Activated CD4-positive, alpha-beta memory T cell treated with anti-CD3 and anti-CD28 coated beads for 36 hours (primary cell): ENCODE results near the gene PHYKPL. TPM values are rescaled to one million over a fixed set of nuclear protein-coding genes. Genes with fewer than 3 reads are reported as not detected.

ENCODE experiments used
- CTCF ChIA-PET: fragments of 350-600 bp; sonication (Branson Sonifier 250); formaldehyde crosslinking; loops from one replicate; lab custom pipeline; 2021; ENCODE audit warnings: antibody characterized with exemption, inconsistent platforms; lab: Charles Lee
- POLR2A ChIA-PET: fragments of 350-600 bp; sonication (Branson Sonifier 250); formaldehyde crosslinking; loops from one replicate; lab custom pipeline; 2021; ENCODE audit warnings: antibody characterized with exemption; lab: Charles Lee
- DNase-seq: peaks from one replicate; pipeline ENCODE4 v3.0.0-alpha.2; 2020
- H3K27ac Mint-ChIP-seq: one replicate; pipeline ENCODE4 v1.8.0; 2021; ENCODE audit warnings: mixed read lengths
- H3K27me3 Mint-ChIP-seq: one replicate; pipeline ENCODE4 v1.8.0; 2021; ENCODE audit warnings: mixed read lengths
- H3K36me3 Mint-ChIP-seq: one replicate; pipeline ENCODE4 v1.8.0; 2021; ENCODE audit warnings: mixed read lengths
- H3K4me1 Mint-ChIP-seq: one replicate; pipeline ENCODE4 v1.8.0; 2021; ENCODE audit warnings: low read depth, mixed read lengths
- H3K4me3 Mint-ChIP-seq: one replicate; pipeline ENCODE4 v1.8.0; 2021; ENCODE audit warnings: mild to moderate bottlenecking, mixed read lengths
- H3K9me3 Mint-ChIP-seq: one replicate; pipeline ENCODE4 v1.8.0; 2021; ENCODE audit warnings: mixed read lengths
- intact Hi-C: fragments of 100-400 bp; cut with micrococcal nuclease; formaldehyde crosslinking; loops from one replicate; pipeline ENCODE4 v1.15.1; 2023
- total RNA-seq, 2 experiments: library from RNA; stranded (reverse); gene quantifications; one replicate each; pipeline ENCODE4 v1.2.3, GENCODE V29; 2021

The PHYKPL gene
- total RNA-seq, 2 experiments from 2014 or later = 49.3 to 58.0 TPM

GRCh38 chr5:178216088-178216534 is 16.5 kb downstream of the PHYKPL start:
- DNase-seq = no peak
- intact Hi-C loops = no loop called here
- peaks cover 44% of the 10 kb centered on the region for H3K36me3 Mint-ChIP-seq
- peaks cover 12% of the 10 kb centered on the region for H3K4me1 Mint-ChIP-seq
- H3K27ac Mint-ChIP-seq = peak overlapping the region; percentile 80
- ChIA-PET POLR2A (interaction anchor here (1.0 to 1.9 kb wide), 2 partner anchors 9 to 12 kb away, joined by 5 to 10 read pairs; partner anchors contain the start of gene HNRNPAB), CTCF (interaction anchor here (1.4 kb wide), 1 partner anchor 19 kb away, joined by 6 read pairs; no protein-coding TSS in a partner anchor)
- H3K4me3 Mint-ChIP-seq = no peak overlapping the region
- H3K27me3 Mint-ChIP-seq = no peaks in the 10 kb centered on the region
- H3K9me3 Mint-ChIP-seq = no peaks in the 10 kb centered on the region

GRCh38 chr5:178215280-178216002 is 17.2 kb downstream of the PHYKPL start:
- ChIA-PET CTCF (interaction anchor here (1.4 kb wide), 1 partner anchor 20 kb away, joined by 6 read pairs; no protein-coding TSS in a partner anchor), POLR2A (interaction anchor here (1.0 to 1.9 kb wide), 4 partner anchors 9 to 1344 kb away, joined by 3 to 10 read pairs (median 4); partner anchors contain the start of gene HNRNPAB)
- H3K4me1 Mint-ChIP-seq = peaks cover 12% of the 10 kb centered on the region
- H3K27me3 Mint-ChIP-seq = no peaks in the 10 kb centered on the region
- intact Hi-C loops = no loop called here
- peaks cover 46% of the 10 kb centered on the region for H3K36me3 Mint-ChIP-seq
- DNase-seq = no peak
- H3K27ac Mint-ChIP-seq = peak overlapping the region; percentile 80
- no peaks in the 10 kb centered on the region for H3K9me3 Mint-ChIP-seq
- no peak overlapping the region for H3K4me3 Mint-ChIP-seq

- H3K9me3 Mint-ChIP-seq = no peaks in the 10 kb centered on the region
- H3K4me1 Mint-ChIP-seq = peaks cover 16% of the 10 kb centered on the region
- ChIA-PET POLR2A (interaction anchor here (0.7 to 3.3 kb wide), 4 partner anchors 9 to 1345 kb away, joined by 3 to 23 read pairs (median 4); partner anchors contain the start of gene HNRNPAB), CTCF (no interaction called here)
- H3K27me3 Mint-ChIP-seq = no peaks in the 10 kb centered on the region
- no peak overlapping the region for H3K4me3 Mint-ChIP-seq
- intact Hi-C loops = no loop called here
- H3K36me3 Mint-ChIP-seq = peaks cover 55% of the 10 kb centered on the region
- no peak for DNase-seq
- no peak overlapping the region for H3K27ac Mint-ChIP-seq
Measured at GRCh38 chr5:178214160-178214803, 18.3 kb downstream of the PHYKPL start.

GRCh38 chr5:178213748-178214151 is 18.9 kb downstream of the PHYKPL start:
- Mint-ChIP-seq H3K4me1 (peaks cover 20% of the 10 kb centered on the region), H3K27me3 (no peaks in the 10 kb centered on the region), H3K9me3 (no peaks in the 10 kb centered on the region), H3K36me3 (peaks cover 57% of the 10 kb centered on the region), H3K27ac (no peak overlapping the region), H3K4me3 (no peak overlapping the region)
- intact Hi-C loops = no loop called here
- ChIA-PET POLR2A (interaction anchor here (0.7 to 3.3 kb wide), 5 partner anchors 8 to 57 kb away, joined by 3 to 23 read pairs (median 3); partner anchors contain the start of gene HNRNPAB), CTCF (no interaction called here)
- no peak for DNase-seq

- ChIA-PET CTCF (no interaction called here), POLR2A (interaction anchor here (1.0 to 3.3 kb wide), 4 partner anchors 9 to 56 kb away, joined by 3 to 23 read pairs (median 3); partner anchors contain the start of gene HNRNPAB)
- H3K4me1 Mint-ChIP-seq = peaks cover 23% of the 10 kb centered on the region
- no peak for DNase-seq
- no peak overlapping the region for H3K4me3 Mint-ChIP-seq
- intact Hi-C loops = no loop called here
- H3K27me3 Mint-ChIP-seq = no peaks in the 10 kb centered on the region
- H3K36me3 Mint-ChIP-seq = peaks cover 53% of the 10 kb centered on the region
- H3K9me3 Mint-ChIP-seq = no peaks in the 10 kb centered on the region
- H3K27ac Mint-ChIP-seq = peak overlapping the region; percentile 38
Measured at GRCh38 chr5:178213003-178213461, 19.6 kb downstream of the PHYKPL start.

- intact Hi-C loops = no loop called here
- H3K27ac Mint-ChIP-seq = peak overlapping the region; percentile 49
- CTCF ChIA-PET = no interaction called here
- no peaks in the 10 kb centered on the region for H3K27me3 Mint-ChIP-seq
- no peak overlapping the region for H3K4me3 Mint-ChIP-seq
- POLR2A ChIA-PET = interaction anchor here (1.2 to 3.3 kb wide), 3 partner anchors 8 to 13 kb away, joined by 3 to 23 read pairs (median 3); partner anchors contain the start of gene HNRNPAB
- no peaks in the 10 kb centered on the region for H3K9me3 Mint-ChIP-seq
- H3K4me1 Mint-ChIP-seq = peaks cover 29% of the 10 kb centered on the region
- no peak for DNase-seq
- H3K36me3 Mint-ChIP-seq = peaks cover 60% of the 10 kb centered on the region
Measured at GRCh38 chr5:178212241-178213002, 20.2 kb downstream of the PHYKPL start.

GRCh38 chr5:178211095-178212048 is 21.2 kb downstream of the PHYKPL start:
- Mint-ChIP-seq H3K9me3 (no peaks in the 10 kb centered on the region), H3K4me3 (no peak overlapping the region), H3K27ac (peak overlapping the region; percentile 49), H3K36me3 (peaks cover 65% of the 10 kb centered on the region), H3K27me3 (no peaks in the 10 kb centered on the region), H3K4me1 (peaks cover 39% of the 10 kb centered on the region)
- DNase-seq = no peak
- ChIA-PET CTCF (no interaction called here), POLR2A (interaction anchor here (0.9 to 3.3 kb wide), 3 partner anchors 7 to 19 kb away, joined by 3 to 23 read pairs (median 5); partner anchors contain the start of gene HNRNPAB)
- intact Hi-C loops = no loop called here

GRCh38 chr5:178210686-178211085 is 21.9 kb downstream of the PHYKPL start:
- ChIA-PET POLR2A (interaction anchor here (0.9 to 2.0 kb wide), 2 partner anchors 9 to 20 kb away, joined by 3 to 5 read pairs; no protein-coding TSS in a partner anchor), CTCF (no interaction called here)
- peaks cover 41% of the 10 kb centered on the region for H3K4me1 Mint-ChIP-seq
- no peaks in the 10 kb centered on the region for H3K9me3 Mint-ChIP-seq
- intact Hi-C loops = no loop called here
- no peak overlapping the region for H3K4me3 Mint-ChIP-seq
- no peak overlapping the region for H3K27ac Mint-ChIP-seq
- H3K36me3 Mint-ChIP-seq = peaks cover 67% of the 10 kb centered on the region
- H3K27me3 Mint-ChIP-seq = no peaks in the 10 kb centered on the region
- no peak for DNase-seq

- POLR2A ChIA-PET = interaction anchor here (2.0 kb wide), 1 partner anchor 20 kb away, joined by 5 read pairs; no protein-coding TSS in a partner anchor
- peaks cover 41% of the 10 kb centered on the region for H3K4me1 Mint-ChIP-seq
Measured at GRCh38 chr5:178210073-178210535, 22.5 kb downstream of the PHYKPL start.

GRCh38 chr5:178209334-178210072 is 23.1 kb downstream of the PHYKPL start:
- Mint-ChIP-seq H3K27me3 (no peaks in the 10 kb centered on the region), H3K4me3 (no peak overlapping the region), H3K36me3 (peaks cover 69% of the 10 kb centered on the region), H3K4me1 (peaks cover 41% of the 10 kb centered on the region), H3K9me3 (no peaks in the 10 kb centered on the region), H3K27ac (peak overlapping the region; percentile 45)
- DNase-seq = no peak
- CTCF ChIA-PET = no interaction called here
- intact Hi-C loops = loop anchor here (10.0 kb wide), 1 partner anchor 415 kb away; the partner anchor contains the start of gene CLK4
- POLR2A ChIA-PET = interaction anchor here (2.0 kb wide), 1 partner anchor 21 kb away, joined by 5 read pairs; no protein-coding TSS in a partner anchor

More at GRCh38 chr5:178210073-178210535, 22.5 kb downstream of the PHYKPL start:
- CTCF ChIA-PET = no interaction called here
- no peaks in the 10 kb centered on the region for H3K9me3 Mint-ChIP-seq
- no peak overlapping the region for H3K4me3 Mint-ChIP-seq
- intact Hi-C loops = no loop called here
- H3K27me3 Mint-ChIP-seq = no peaks in the 10 kb centered on the region
- no peak for DNase-seq
- H3K36me3 Mint-ChIP-seq = peaks cover 71% of the 10 kb centered on the region
- H3K27ac Mint-ChIP-seq = no peak overlapping the region
